ENCODE measurements around the gene CXCL8. TPM values are rescaled to one million over a fixed set of nuclear protein-coding genes. Genes with fewer than 3 reads are reported as not detected.

Gene CXCL8
- total and polyA plus RNA-seq, 2 of the 8 experiments (the other 6 are each of a cell fraction or from before 2014, with no cell fraction given) = not detected

DNA sequence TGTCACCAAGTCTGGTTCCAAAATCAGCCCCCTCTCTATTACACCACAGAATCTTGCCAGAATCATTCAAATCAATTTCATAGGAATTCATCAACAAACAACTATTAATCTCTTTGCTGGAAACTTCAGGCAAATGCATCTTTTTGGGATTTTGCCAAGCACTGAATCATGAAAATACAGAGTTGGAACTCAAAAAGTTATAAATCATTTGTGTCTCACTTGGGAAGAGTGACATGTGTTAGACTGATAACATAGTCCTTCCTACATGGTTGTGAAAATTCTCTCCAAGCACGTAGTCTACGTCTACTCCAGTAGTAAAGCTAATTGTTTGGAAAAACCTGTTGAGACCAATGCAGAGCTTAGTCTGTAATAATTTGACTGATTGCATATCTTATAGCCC is 19.0 kb downstream of the CXCL8 start (continued):
- TF ChIP-seq CHD1 (IDR thresholded peaks at IDR 0.05; ENCODE audit: low read depth, low read length) (no peak), POU5F1 (IDR thresholded peaks at IDR 0.05; ENCODE audit: low read depth, low read length) (no peak), RNF2 (IDR thresholded peaks at IDR 0.05; ENCODE audit: borderline replicate concordance, low read depth, low read length, missing control alignments, poor library complexity, severe bottlenecking) (no peak)
- TF ChIP-seq, protein P1, sequence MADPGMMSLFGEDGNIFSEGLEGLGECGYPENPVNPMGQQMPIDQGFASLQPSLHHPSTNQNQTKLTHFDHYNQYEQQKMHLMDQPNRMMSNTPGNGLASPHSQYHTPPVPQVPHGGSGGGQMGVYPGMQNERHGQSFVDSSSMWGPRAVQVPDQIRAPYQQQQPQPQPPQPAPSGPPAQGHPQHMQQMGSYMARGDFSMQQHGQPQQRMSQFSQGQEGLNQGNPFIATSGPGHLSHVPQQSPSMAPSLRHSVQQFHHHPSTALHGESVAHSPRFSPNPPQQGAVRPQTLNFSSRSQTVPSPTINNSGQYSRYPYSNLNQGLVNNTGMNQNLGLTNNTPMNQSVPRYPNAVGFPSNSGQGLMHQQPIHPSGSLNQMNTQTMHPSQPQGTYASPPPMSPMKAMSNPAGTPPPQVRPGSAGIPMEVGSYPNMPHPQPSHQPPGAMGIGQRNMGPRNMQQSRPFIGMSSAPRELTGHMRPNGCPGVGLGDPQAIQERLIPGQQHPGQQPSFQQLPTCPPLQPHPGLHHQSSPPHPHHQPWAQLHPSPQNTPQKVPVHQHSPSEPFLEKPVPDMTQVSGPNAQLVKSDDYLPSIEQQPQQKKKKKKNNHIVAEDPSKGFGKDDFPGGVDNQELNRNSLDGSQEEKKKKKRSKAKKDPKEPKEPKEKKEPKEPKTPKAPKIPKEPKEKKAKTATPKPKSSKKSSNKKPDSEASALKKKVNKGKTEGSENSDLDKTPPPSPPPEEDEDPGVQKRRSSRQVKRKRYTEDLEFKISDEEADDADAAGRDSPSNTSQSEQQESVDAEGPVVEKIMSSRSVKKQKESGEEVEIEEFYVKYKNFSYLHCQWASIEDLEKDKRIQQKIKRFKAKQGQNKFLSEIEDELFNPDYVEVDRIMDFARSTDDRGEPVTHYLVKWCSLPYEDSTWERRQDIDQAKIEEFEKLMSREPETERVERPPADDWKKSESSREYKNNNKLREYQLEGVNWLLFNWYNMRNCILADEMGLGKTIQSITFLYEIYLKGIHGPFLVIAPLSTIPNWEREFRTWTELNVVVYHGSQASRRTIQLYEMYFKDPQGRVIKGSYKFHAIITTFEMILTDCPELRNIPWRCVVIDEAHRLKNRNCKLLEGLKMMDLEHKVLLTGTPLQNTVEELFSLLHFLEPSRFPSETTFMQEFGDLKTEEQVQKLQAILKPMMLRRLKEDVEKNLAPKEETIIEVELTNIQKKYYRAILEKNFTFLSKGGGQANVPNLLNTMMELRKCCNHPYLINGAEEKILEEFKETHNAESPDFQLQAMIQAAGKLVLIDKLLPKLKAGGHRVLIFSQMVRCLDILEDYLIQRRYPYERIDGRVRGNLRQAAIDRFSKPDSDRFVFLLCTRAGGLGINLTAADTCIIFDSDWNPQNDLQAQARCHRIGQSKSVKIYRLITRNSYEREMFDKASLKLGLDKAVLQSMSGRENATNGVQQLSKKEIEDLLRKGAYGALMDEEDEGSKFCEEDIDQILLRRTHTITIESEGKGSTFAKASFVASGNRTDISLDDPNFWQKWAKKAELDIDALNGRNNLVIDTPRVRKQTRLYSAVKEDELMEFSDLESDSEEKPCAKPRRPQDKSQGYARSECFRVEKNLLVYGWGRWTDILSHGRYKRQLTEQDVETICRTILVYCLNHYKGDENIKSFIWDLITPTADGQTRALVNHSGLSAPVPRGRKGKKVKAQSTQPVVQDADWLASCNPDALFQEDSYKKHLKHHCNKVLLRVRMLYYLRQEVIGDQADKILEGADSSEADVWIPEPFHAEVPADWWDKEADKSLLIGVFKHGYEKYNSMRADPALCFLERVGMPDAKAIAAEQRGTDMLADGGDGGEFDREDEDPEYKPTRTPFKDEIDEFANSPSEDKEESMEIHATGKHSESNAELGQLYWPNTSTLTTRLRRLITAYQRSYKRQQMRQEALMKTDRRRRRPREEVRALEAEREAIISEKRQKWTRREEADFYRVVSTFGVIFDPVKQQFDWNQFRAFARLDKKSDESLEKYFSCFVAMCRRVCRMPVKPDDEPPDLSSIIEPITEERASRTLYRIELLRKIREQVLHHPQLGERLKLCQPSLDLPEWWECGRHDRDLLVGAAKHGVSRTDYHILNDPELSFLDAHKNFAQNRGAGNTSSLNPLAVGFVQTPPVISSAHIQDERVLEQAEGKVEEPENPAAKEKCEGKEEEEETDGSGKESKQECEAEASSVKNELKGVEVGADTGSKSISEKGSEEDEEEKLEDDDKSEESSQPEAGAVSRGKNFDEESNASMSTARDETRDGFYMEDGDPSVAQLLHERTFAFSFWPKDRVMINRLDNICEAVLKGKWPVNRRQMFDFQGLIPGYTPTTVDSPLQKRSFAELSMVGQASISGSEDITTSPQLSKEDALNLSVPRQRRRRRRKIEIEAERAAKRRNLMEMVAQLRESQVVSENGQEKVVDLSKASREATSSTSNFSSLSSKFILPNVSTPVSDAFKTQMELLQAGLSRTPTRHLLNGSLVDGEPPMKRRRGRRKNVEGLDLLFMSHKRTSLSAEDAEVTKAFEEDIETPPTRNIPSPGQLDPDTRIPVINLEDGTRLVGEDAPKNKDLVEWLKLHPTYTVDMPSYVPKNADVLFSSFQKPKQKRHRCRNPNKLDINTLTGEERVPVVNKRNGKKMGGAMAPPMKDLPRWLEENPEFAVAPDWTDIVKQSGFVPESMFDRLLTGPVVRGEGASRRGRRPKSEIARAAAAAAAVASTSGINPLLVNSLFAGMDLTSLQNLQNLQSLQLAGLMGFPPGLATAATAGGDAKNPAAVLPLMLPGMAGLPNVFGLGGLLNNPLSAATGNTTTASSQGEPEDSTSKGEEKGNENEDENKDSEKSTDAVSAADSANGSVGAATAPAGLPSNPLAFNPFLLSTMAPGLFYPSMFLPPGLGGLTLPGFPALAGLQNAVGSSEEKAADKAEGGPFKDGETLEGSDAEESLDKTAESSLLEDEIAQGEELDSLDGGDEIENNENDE (IDR thresholded peaks at IDR 0.05; ENCODE audit: insufficient replicate concordance, low read length) = no peak

All from H1 (cell line).